Right lobe of liver (tissue), 6 donors: ENCODE measurements around the gene ZDHHC13. TPM values are rescaled to one million over a fixed set of nuclear protein-coding genes. Genes with fewer than 3 reads are reported as not detected.

Experiments used
- ATAC-seq, 4 donors: fragments of 200-7000 bp; cut with Tn5 transposase; one replicate each; pipeline ENCODE4 v1.9.1; 2020; ENCODE audit warnings: mild to moderate bottlenecking in 4 of 4, moderate library complexity in 4 of 4
- DNase-seq, 3 donors: peaks; one replicate each; pipeline ENCODE4 v3.0.0-alpha.2; 2020
- H3K27ac ChIP-seq, 3 donors: fragments of 200-600 bp; one replicate each; pipeline ENCODE4 v1.8.0; 2022
- H3K27me3 ChIP-seq, 2 donors: fragments of 200-600 bp; one replicate each; pipeline ENCODE4 v1.8.0; 2022
- H3K36me3 ChIP-seq, 4 donors: fragments of 200-600 bp; sonication (generic) in 1 of 4; one replicate each; pipeline versions ENCODE4 v1.5.1 to v1.8.0; 2017 to 2022; ENCODE audit warnings: control low read depth in 1 of 4
- H3K4me1 ChIP-seq, 4 donors: fragments of 200-600 bp; sonication (generic) in 1 of 4; one replicate each; pipeline versions ENCODE4 v1.5.1 to v1.8.0; 2017 to 2022; ENCODE audit warnings: control low read depth in 1 of 4
- H3K4me3 ChIP-seq, 3 donors: fragments of 200-600 bp; one replicate each; pipeline ENCODE4 v1.8.0; 2022
- H3K9me3 ChIP-seq, 4 donors: fragments of 200-600 bp; sonication (generic) in 1 of 4; one replicate each; pipeline versions ENCODE4 v1.5.1 to v1.8.0; 2017 to 2022; ENCODE audit warnings: control low read depth in 1 of 4
- CTCF ChIP-seq, 4 donors: fragments of 200-600 bp in 3 of 4; fragments of 450-650 bp in 1 of 4; IDR thresholded peaks; one replicate each; pipeline versions ENCODE4 v1.5.1 to v1.8.0; 2016 to 2022; ENCODE audit warnings: antibody characterized with exemption in 4 of 4, mild to moderate bottlenecking in 2 of 4
- POLR2A ChIP-seq: fragments of 450-650 bp; IDR thresholded peaks from one replicate; pipeline ENCODE4 v1.6.1; 2017; ENCODE audit warnings: antibody characterized with exemption, mild to moderate bottlenecking
- WGBS: methylation state at CpG from one replicate; pipeline ENCODE4 v1.1.6; 2018; ENCODE audit warnings: low coverage, low lambda C conversion rate; ENCODE audit not compliant: insufficient coverage; ENCODE audit errors: missing lambda C conversion rate; 5-methylcytosine and 5-hydroxymethylcytosine counted together
- intact Hi-C, 2 donors: fragments of 100-400 bp; cut with DNase I; formaldehyde crosslinking; loops; one replicate each; pipeline versions ENCODE4 v1.11.2 to v1.14.1; 2022
- total RNA-seq, 6 experiments: library from RNA; depleted of rRNA in 2 of 6; stranded (reverse); fragments of >200 nt in 2 of 6; fragmentation: NEBNext Ultra II Directional in 3 of 6; extraction: Animal tissue kit (Norgen Biotek cat#: 25700) in 3 of 6; gene quantifications; one replicate each; pipeline versions ENCODE4 v1.1.0 to v1.2.4, GENCODE V29; 2016 to 2023
- donor health status: DM: no; HTN: yes; CAD: no.
- donor health status: DM: no; HTN: no; CAD: no.
- donor health status: DM: no; HTN: no; CAD: no.
- donor health status: DM: no; HTN: yes; CAD: no.
- donor health status: DM: no; HTN: yes; CAD: no.

ZDHHC13 gene
- total RNA-seq, 6 experiments from 2014 or later: 0.73 to 4.2 (median 2.2) TPM

DNA sequence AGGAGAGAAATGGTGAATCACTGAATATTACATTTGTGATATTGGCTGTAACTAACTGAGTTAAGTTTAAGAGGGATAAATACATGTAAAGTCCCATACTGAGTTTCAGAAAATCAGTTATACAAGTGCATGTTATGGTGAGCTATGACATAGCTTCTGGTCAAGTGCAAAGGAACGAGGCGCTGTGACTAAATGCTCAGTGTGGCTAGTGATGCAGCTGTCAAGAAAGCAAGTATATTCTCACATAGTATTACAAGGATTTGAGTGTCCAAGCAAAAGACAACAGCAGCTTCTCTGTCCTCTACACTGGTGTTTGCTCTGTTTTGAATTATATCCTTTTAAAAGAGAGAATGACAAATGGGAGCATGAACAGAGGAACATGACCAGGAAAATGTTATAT lies 44.7 kb downstream of the ZDHHC13 start:
- 94% methylated on average over 2 of the region's 2 CpGs for WGBS
- H3K36me3 ChIP-seq: no peaks in the 10 kb centered on the region

DNA sequence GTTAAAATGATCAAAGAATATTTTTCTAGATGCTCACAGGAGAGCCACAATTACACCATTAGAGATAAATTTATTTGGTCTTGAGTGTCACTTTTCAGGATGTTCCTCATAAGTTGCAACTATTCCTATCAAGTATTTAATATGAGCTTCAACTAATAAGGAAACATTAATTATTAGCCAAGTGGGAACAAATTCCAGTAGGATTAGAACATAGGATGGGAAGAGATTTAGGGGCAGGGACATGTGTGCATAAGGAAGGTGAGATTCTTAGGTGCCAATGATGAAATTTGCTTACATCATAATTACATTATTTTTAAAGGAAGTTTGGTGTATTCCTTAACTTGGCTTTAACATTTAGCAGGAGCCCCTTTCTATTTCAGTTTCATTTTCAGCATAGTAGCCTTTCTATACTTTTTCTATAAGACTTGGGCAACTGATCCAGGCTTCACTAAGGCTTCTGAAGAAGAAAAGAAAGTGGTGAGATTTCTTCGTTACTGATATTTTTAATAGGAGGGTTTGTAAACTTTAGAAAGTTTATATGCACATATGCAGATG lies 46.1 kb downstream of the ZDHHC13 start:
- H3K27ac ChIP-seq: no peak overlapping the region
- intact Hi-C loops: no loop called here
- DNase-seq (no peak), ATAC-seq (peak in 1 of 4 donors; percentile 17)
- WGBS: 73% methylated on average over 1 of the region's 1 CpG
- H3K36me3 ChIP-seq: no peaks in the 10 kb centered on the region
- no peak for TF ChIP-seq POLR2A
- no peak for TF ChIP-seq CTCF (IDR thresholded peaks at IDR 0.05)
- no peaks in the 10 kb centered on the region for H3K27me3 ChIP-seq
- no peaks in the 10 kb centered on the region for H3K9me3 ChIP-seq
- peaks cover 0 to 6% (median 0%) of the 10 kb centered on the region in 4 donors for H3K4me1 ChIP-seq
- no peak overlapping the region for H3K4me3 ChIP-seq

More for the DNA sequence above, 44.7 kb downstream of the ZDHHC13 start:
- TF ChIP-seq CTCF (IDR thresholded peaks at IDR 0.05) (no peak), POLR2A (no peak)
- ATAC-seq (no peak), DNase-seq (no peak)
- H3K27ac ChIP-seq: no peak overlapping the region
- no peaks in the 10 kb centered on the region for H3K27me3 ChIP-seq
- H3K4me1 ChIP-seq: no peaks in the 10 kb centered on the region
- intact Hi-C loops: no loop called here
- no peak overlapping the region for H3K4me3 ChIP-seq
- H3K9me3 ChIP-seq: no peaks in the 10 kb centered on the region

GRCh38 chr11:19163617-19164016 lies 46.6 kb downstream of the ZDHHC13 start:
- H3K36me3 ChIP-seq: no peaks in the 10 kb centered on the region
- intact Hi-C loops: no loop called here
- TF ChIP-seq CTCF (IDR thresholded peaks at IDR 0.05): no peak
- TF ChIP-seq POLR2A: no peak
- no peak overlapping the region for H3K27ac ChIP-seq
- no peak overlapping the region for H3K4me3 ChIP-seq
- H3K9me3 ChIP-seq: no peaks in the 10 kb centered on the region
- H3K4me1 ChIP-seq: peaks cover 0 to 8% (median 0%) of the 10 kb centered on the region in 4 donors
- H3K27me3 ChIP-seq: no peaks in the 10 kb centered on the region
- no peak for ATAC-seq
- WGBS: 70% methylated on average over 1 of the region's 1 CpG
- no peak for DNase-seq

DNA sequence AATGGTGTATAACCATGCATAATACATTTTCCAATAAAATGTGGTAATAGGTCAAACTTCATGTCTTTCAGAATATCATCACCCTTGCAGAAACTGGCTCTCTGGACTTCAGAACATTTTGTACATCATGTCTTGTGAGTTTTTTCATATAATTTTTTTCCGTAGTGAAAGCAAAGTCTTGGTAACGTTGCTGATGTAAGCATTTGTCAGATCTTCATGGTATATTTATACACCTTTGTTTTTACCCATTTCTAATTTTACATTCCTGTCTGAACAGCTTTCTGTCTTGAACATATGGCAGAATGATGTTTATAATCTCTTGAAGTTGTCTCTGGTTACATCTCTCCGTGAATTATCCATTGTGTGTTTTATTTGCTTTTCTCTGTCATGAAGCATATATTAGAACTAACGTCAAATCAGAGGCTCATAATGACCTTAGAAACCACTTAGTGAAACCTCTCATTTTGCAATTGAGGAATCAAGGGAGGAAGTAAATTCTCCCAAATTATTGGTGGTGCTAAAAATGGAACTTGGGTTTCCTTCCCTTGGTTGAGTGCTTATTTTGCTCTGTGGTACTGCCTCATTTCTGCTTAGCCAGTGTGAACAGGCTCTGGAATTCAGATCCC lies 47.4 kb downstream of the ZDHHC13 start:
- Histone ChIP-seq H3K9me3 (no peaks in the 10 kb centered on the region), H3K4me3 (no peak overlapping the region), H3K36me3 (no peaks in the 10 kb centered on the region), H3K4me1 (peaks cover 0 to 8% (median 0%) of the 10 kb centered on the region in 4 donors), H3K27ac (no peak overlapping the region), H3K27me3 (no peaks in the 10 kb centered on the region)
- 71% methylated on average over 4 of the region's 4 CpGs for WGBS
- TF ChIP-seq POLR2A (no peak), CTCF (IDR thresholded peaks at IDR 0.05) (no peak)
- intact Hi-C loops: no loop called here
- no peak for DNase-seq
- peak in 1 of 4 donors; percentile 45 for ATAC-seq
